H9 (cell line): Measurements from ENCODE around the gene ITSN1. TPM values are rescaled to one million over a fixed set of nuclear protein-coding genes. Genes with fewer than 3 reads are reported as not detected.

Source experiments
- DNase-seq: peaks from one replicate; pipeline ENCODE4 v3.0.0-alpha.2; 2017
- H2AFZ ChIP-seq: one replicate; pipeline ENCODE4 v1.6.1; 2013; ENCODE audit warnings: mild to moderate bottlenecking, low read length, control low read depth, moderate library complexity
- H2AK5ac ChIP-seq: 2 replicates; pipeline ENCODE4 v1.6.1; 2013; ENCODE audit warnings: low read length, control low read depth, mixed read lengths; ENCODE audit not compliant: insufficient read length
- H2BK120ac ChIP-seq: one replicate; pipeline ENCODE4 v1.6.1; 2013; ENCODE audit warnings: low read depth, mild to moderate bottlenecking, low read length, control low read depth, inconsistent platforms; ENCODE audit not compliant: poor library complexity, severe bottlenecking
- H2BK12ac ChIP-seq: 2 replicates; pipeline ENCODE4 v1.6.1; 2013; ENCODE audit warnings: low read length, control low read depth, mixed read lengths, low read depth; ENCODE audit not compliant: insufficient read length
- H2BK15ac ChIP-seq: 2 replicates; pipeline ENCODE4 v1.6.1; 2013; ENCODE audit warnings: low read depth, low read length, control low read depth
- H2BK20ac ChIP-seq: one replicate; pipeline ENCODE4 v1.6.1; 2013; ENCODE audit warnings: low read depth, mild to moderate bottlenecking, low read length, control low read depth, inconsistent platforms; ENCODE audit not compliant: poor library complexity, severe bottlenecking
- H2BK5ac ChIP-seq: 2 replicates; pipeline ENCODE4 v1.6.1; 2013; ENCODE audit warnings: low read length, control low read depth, mixed read lengths; ENCODE audit not compliant: insufficient read length
- H3K14ac ChIP-seq: 2 replicates; pipeline ENCODE4 v1.6.1; 2013; ENCODE audit warnings: low read length, control low read depth; ENCODE audit not compliant: insufficient read depth
- H3K18ac ChIP-seq: 2 replicates; pipeline ENCODE4 v1.6.1; 2013; ENCODE audit warnings: low read depth, mild to moderate bottlenecking, mixed read lengths, low read length, control low read depth; ENCODE audit not compliant: insufficient read length
- H3K23ac ChIP-seq: 2 replicates; pipeline ENCODE4 v1.6.1; 2013; ENCODE audit warnings: low read length, control low read depth, mixed read lengths, low read depth; ENCODE audit not compliant: insufficient read length
- H3K23me2 ChIP-seq: 2 replicates; pipeline ENCODE4 v1.6.1; 2013; ENCODE audit warnings: low read depth, mild to moderate bottlenecking, mixed read lengths, low read length, control low read depth; ENCODE audit not compliant: insufficient read length, poor library complexity, severe bottlenecking
- H3K27ac ChIP-seq: 2 replicates; pipeline ENCODE4 v1.5.1; 2013; ENCODE audit warnings: low read length, control low read depth, mixed read lengths, low read depth; ENCODE audit not compliant: insufficient read length
- H3K27me3 ChIP-seq: 2 replicates; pipeline ENCODE4 v1.6.1; 2013; ENCODE audit warnings: low read length, control low read depth, inconsistent platforms; ENCODE audit not compliant: insufficient read depth
- H3K4ac ChIP-seq: 2 replicates; pipeline ENCODE4 v1.6.1; 2013; ENCODE audit warnings: low read depth, mild to moderate bottlenecking, control low read depth, inconsistent platforms, low read length, moderate library complexity
- H3K4me1 ChIP-seq: 2 replicates; pipeline ENCODE4 v1.6.1; 2013; ENCODE audit warnings: low read length, control low read depth, inconsistent platforms; ENCODE audit not compliant: insufficient read depth
- H3K4me2 ChIP-seq: 2 replicates; pipeline ENCODE4 v1.6.1; 2013; ENCODE audit warnings: low read length, control low read depth, mixed read lengths; ENCODE audit not compliant: insufficient read length, insufficient read depth
- H3K56ac ChIP-seq: 2 replicates; pipeline ENCODE4 v1.6.1; 2013; ENCODE audit warnings: low read depth, mild to moderate bottlenecking, mixed read lengths, low read length, control low read depth; ENCODE audit not compliant: insufficient read length
- H3K79me1 ChIP-seq: 2 replicates; pipeline ENCODE4 v1.6.1; 2013; ENCODE audit warnings: low read depth, mild to moderate bottlenecking, moderate library complexity, low read length, control low read depth, inconsistent platforms; ENCODE audit not compliant: insufficient read depth, poor library complexity, severe bottlenecking
- H3K79me2 ChIP-seq: 2 replicates; pipeline ENCODE4 v1.6.1; 2013; ENCODE audit warnings: low read length, control low read depth, inconsistent platforms; ENCODE audit not compliant: insufficient read depth
- H3K9ac ChIP-seq: 2 replicates; pipeline ENCODE4 v1.6.1; 2013; ENCODE audit warnings: low read length, control low read depth, mixed read lengths; ENCODE audit not compliant: insufficient read length; ENCODE audit errors: extremely low read depth
- H3K9me3 ChIP-seq: one replicate; pipeline ENCODE4 v1.6.1; 2013; ENCODE audit warnings: low read depth, low read length, inconsistent platforms; ENCODE audit not compliant: control insufficient read depth
- H3T11ph ChIP-seq: one replicate; pipeline ENCODE4 v1.6.1; 2013; ENCODE audit warnings: mild to moderate bottlenecking, low read length, control low read depth, inconsistent platforms
- H4K20me1 ChIP-seq: one replicate; pipeline ENCODE4 v1.6.1; 2013; ENCODE audit not compliant: control insufficient read depth, insufficient read length, insufficient read depth
- H4K5ac ChIP-seq: 2 replicates; pipeline ENCODE4 v1.6.1; 2013; ENCODE audit warnings: low read depth, mild to moderate bottlenecking, mixed read lengths, low read length, control low read depth; ENCODE audit not compliant: insufficient read length
- H4K8ac ChIP-seq: replicated peaks from 2 replicates; pipeline ENCODE4 v1.6.1; 2013; ENCODE audit warnings: low read length, control low read depth, mixed read lengths, low read depth; ENCODE audit not compliant: insufficient read length
- H4K91ac ChIP-seq: 2 replicates; pipeline ENCODE4 v1.6.1; 2013; ENCODE audit warnings: low read depth, mild to moderate bottlenecking, moderate library complexity, mixed read lengths, low read length, control low read depth; ENCODE audit not compliant: insufficient read length
- H3K27ac Mint-ChIP-seq, 3 experiments: 2 replicates in 2 of 3; 3 replicates in 1 of 3; pipeline ENCODE4 v1.8.0; 2020 to 2021; ENCODE audit warnings: mixed read lengths in 3 of 3, mild to moderate bottlenecking in 1 of 3, moderate library complexity in 1 of 3
- H3K27me3 Mint-ChIP-seq: 2 replicates; pipeline ENCODE4 v1.8.0; 2021; ENCODE audit warnings: low read depth, mild to moderate bottlenecking, moderate library complexity, mixed read lengths
- H3K36me3 Mint-ChIP-seq, 3 experiments: 2 replicates in 2 of 3; 3 replicates in 1 of 3; pipeline ENCODE4 v1.8.0; 2020 to 2021; ENCODE audit warnings: low read depth in 3 of 3, mixed read lengths in 3 of 3; ENCODE audit not compliant: insufficient read depth in 1 of 3
- H3K4me1 Mint-ChIP-seq, 2 experiments: 2 replicates each; pipeline ENCODE4 v1.8.0; 2020; ENCODE audit warnings: mixed read lengths in 2 of 2
- H3K4me3 Mint-ChIP-seq, 2 experiments: 2 replicates in 1 of 2; 3 replicates in 1 of 2; pipeline ENCODE4 v1.8.0; 2020 to 2021; ENCODE audit warnings: mild to moderate bottlenecking in 2 of 2, mixed read lengths in 2 of 2, moderate library complexity in 1 of 2
- H3K9me3 Mint-ChIP-seq, 2 experiments: 2 replicates in 1 of 2; 3 replicates in 1 of 2; pipeline ENCODE4 v1.8.0; 2020; ENCODE audit warnings: mild to moderate bottlenecking in 2 of 2, mixed read lengths in 2 of 2, moderate library complexity in 1 of 2
- CTCF ChIP-seq: fragments of 200-600 bp; sonication (generic); conservative IDR thresholded peaks from 3 replicates; pipeline ENCODE4 v1.8.0; 2021; ENCODE audit warnings: antibody characterized with exemption, mild to moderate bottlenecking
- total RNA-seq: library from RNA; stranded (reverse); gene quantifications from 2 replicates; pipeline ENCODE4 v1.2.1, GENCODE V29; 2021

Gene ITSN1
- total RNA-seq, 1 experiment from 2014 or later: 94.2 TPM

- Histone ChIP-seq H3K4me2 (no peak overlapping the region), H3T11ph (no peak overlapping the region), H2AFZ (no peak overlapping the region), H3K79me2 (no peaks in the 10 kb centered on the region), H3K9me3 (no peaks in the 10 kb centered on the region), H4K8ac (no peak overlapping the region), H3K14ac (no peak overlapping the region), H3K23me2 (no peaks in the 10 kb centered on the region), H4K5ac (no peak overlapping the region), H3K23ac (no peak overlapping the region), H2BK15ac (no peak overlapping the region), H3K4ac (no peak overlapping the region), H2BK120ac (no peak overlapping the region), H4K91ac (no peak overlapping the region), H2BK5ac (no peak overlapping the region), H2AK5ac (no peak overlapping the region), H3K79me1 (no peaks in the 10 kb centered on the region), H2BK20ac (no peak overlapping the region), H3K56ac (no peak overlapping the region), H4K20me1 (peaks cover 3% of the 10 kb centered on the region), H3K27me3 (no peaks in the 10 kb centered on the region), H3K9ac (no peak overlapping the region), H3K27ac (no peak overlapping the region), H3K4me1 (no peaks in the 10 kb centered on the region), H3K18ac (no peak overlapping the region), H2BK12ac (no peak overlapping the region)
- Mint-ChIP-seq H3K9me3 (peaks cover 0 to 7% of the 10 kb centered on the region in 2 experiments; a peak in 2 of 5 replicates), H3K4me1 (peaks cover 2 to 3% of the 10 kb centered on the region in 2 experiments; a peak in 2 of 4 replicates), H3K4me3 (no peak overlapping the region), H3K27me3 (peaks cover 3% of the 10 kb centered on the region; the same call in 1 of the 2 replicates), H3K36me3 (peaks cover 0 to 6% (median 0%) of the 10 kb centered on the region in 3 experiments; a peak in 4 of 7 replicates), H3K27ac (no peak overlapping the region)
- no peak for TF ChIP-seq CTCF
- DNase-seq: no peak
Measured at GRCh38 chr21:33869873-33870272, 227.6 kb downstream of the ITSN1 start.
